Duodenal mucosa (tissue), 2 donors: ENCODE measurements around the gene CLPX.
"Not testable (repeated sequence)": the region's sequence is repeated elsewhere in the genome, so short reads cannot be mapped to it uniquely, and the experiment has no call there.

Experiments
- H3K27ac ChIP-seq: one replicate; pipeline ENCODE4 v1.7.0; 2013; ENCODE audit warnings: low read depth, low read length
- H3K27me3 ChIP-seq, 2 donors: one replicate each; pipeline ENCODE4 v1.7.0; 2013; ENCODE audit warnings: low read length in 2 of 2, control low read depth in 1 of 2; ENCODE audit not compliant: insufficient read depth in 2 of 2, control insufficient read depth in 1 of 2
- H3K36me3 ChIP-seq, 2 donors: one replicate each; pipeline ENCODE4 v1.7.0; 2013; ENCODE audit warnings: low read length in 2 of 2, control low read depth in 1 of 2; ENCODE audit not compliant: insufficient read depth in 2 of 2, control insufficient read depth in 1 of 2
- H3K4me1 ChIP-seq, 2 donors: one replicate each; pipeline ENCODE4 v1.7.0; 2013; ENCODE audit warnings: low read length in 2 of 2, control low read depth in 1 of 2; ENCODE audit not compliant: insufficient read depth in 2 of 2, control insufficient read depth in 1 of 2
- H3K4me3 ChIP-seq, 2 donors: one replicate each; pipeline ENCODE4 v1.7.0; 2013; ENCODE audit warnings: low read length in 2 of 2, low read depth in 1 of 2
- H3K9ac ChIP-seq, 2 donors: one replicate each; pipeline ENCODE4 v1.7.0; 2013; ENCODE audit warnings: low read length in 2 of 2, low read depth in 1 of 2
- H3K9me3 ChIP-seq, 2 donors: one replicate each; pipeline ENCODE4 v1.7.0; 2013; ENCODE audit warnings: low read length in 2 of 2, control low read depth in 1 of 2; ENCODE audit not compliant: control insufficient read depth in 1 of 2

The CLPX gene

GRCh38 chr15:65192016-65192415, 6.9 kb upstream of the CLPX start:
- Histone ChIP-seq H3K36me3 (no peaks in the 10 kb centered on the region), H3K27me3 (no peaks in the 10 kb centered on the region), H3K4me1 (no peaks in the 10 kb centered on the region), H3K4me3 (no peak overlapping the region), H3K9me3 (no peaks in the 10 kb centered on the region), H3K9ac (no peak overlapping the region), H3K27ac (no peak overlapping the region)

- Histone ChIP-seq H3K27ac (no peak overlapping the region), H3K4me1 (peaks cover 0 to 4% of the 10 kb centered on the region in 2 donors), H3K36me3 (no peaks in the 10 kb centered on the region), H3K27me3 (no peaks in the 10 kb centered on the region), H3K9me3 (no peaks in the 10 kb centered on the region), H3K9ac (no peak overlapping the region), H3K4me3 (no peak overlapping the region)
Observed at GRCh38 chr15:65189102-65189740, 4.1 kb upstream of the CLPX start.

- H3K27ac ChIP-seq, H3K36me3 ChIP-seq, H3K4me3 ChIP-seq, H3K4me1 ChIP-seq, H3K27me3 ChIP-seq, H3K9ac ChIP-seq, H3K9me3 ChIP-seq: not testable (repeated sequence)
Observed at GRCh38 chr15:65188472-65188871, 3.3 kb upstream of the CLPX start.

GRCh38 chr15:65184305-65184867, 756 bp downstream of the CLPX start:
- H3K36me3 ChIP-seq, result peaks cover 0 to 7% of the 10 kb centered on the region in 2 donors
- no peaks in the 10 kb centered on the region for H3K9me3 ChIP-seq
- no peaks in the 10 kb centered on the region for H3K27me3 ChIP-seq
- peak overlapping the region; percentile 91 for H3K27ac ChIP-seq
- H3K9ac ChIP-seq, result peak overlapping the region; percentile 83 to 95
- H3K4me1 ChIP-seq, result peaks cover 0 to 4% of the 10 kb centered on the region in 2 donors
- peak overlapping the region; percentile 87 to 91 for H3K4me3 ChIP-seq

- no peaks in the 10 kb centered on the region for H3K27me3 ChIP-seq
- peaks cover 0 to 12% of the 10 kb centered on the region in 2 donors for H3K36me3 ChIP-seq
- peak overlapping the region; percentile 87 to 91 for H3K4me3 ChIP-seq
- H3K4me1 ChIP-seq, result peaks cover 0 to 4% of the 10 kb centered on the region in 2 donors
- H3K9ac ChIP-seq, result peak overlapping the region; percentile 83 to 95
- no peaks in the 10 kb centered on the region for H3K9me3 ChIP-seq
- no peak overlapping the region for H3K27ac ChIP-seq
Observed at GRCh38 chr15:65183865-65184159, 1.3 kb downstream of the CLPX start.

GRCh38 chr15:65182538-65182937, 2.6 kb downstream of the CLPX start:
- peaks cover 0 to 8% of the 10 kb centered on the region in 2 donors for H3K4me1 ChIP-seq
- H3K36me3 ChIP-seq, result peaks cover 0 to 24% of the 10 kb centered on the region in 2 donors
- no peaks in the 10 kb centered on the region for H3K9me3 ChIP-seq
- H3K27ac ChIP-seq, result no peak overlapping the region
- H3K4me3 ChIP-seq, result no peak overlapping the region
- H3K9ac ChIP-seq, result no peak overlapping the region
- no peaks in the 10 kb centered on the region for H3K27me3 ChIP-seq

GRCh38 chr15:65181582-65182353, 3.4 kb downstream of the CLPX start:
- H3K4me1 ChIP-seq, H3K9ac ChIP-seq, H3K27ac ChIP-seq, H3K27me3 ChIP-seq, H3K4me3 ChIP-seq, H3K9me3 ChIP-seq: not testable (repeated sequence)
- peaks cover 0 to 32% of the 10 kb centered on the region in 2 donors for H3K36me3 ChIP-seq

- Histone ChIP-seq H3K27me3 (no peaks in the 10 kb centered on the region), H3K36me3 (peaks cover 0 to 47% of the 10 kb centered on the region in 2 donors), H3K4me1 (peaks cover 0 to 4% of the 10 kb centered on the region in 2 donors), H3K4me3 (no peak overlapping the region), H3K27ac (no peak overlapping the region), H3K9ac (no peak overlapping the region), H3K9me3 (no peaks in the 10 kb centered on the region)
Observed at GRCh38 chr15:65180167-65180566, 5.0 kb downstream of the CLPX start.

GRCh38 chr15:65177901-65178300, 7.2 kb downstream of the CLPX start:
- H3K36me3 ChIP-seq, result peaks cover 3 to 49% of the 10 kb centered on the region in 2 donors
- H3K27ac ChIP-seq, result no peak overlapping the region
- peaks cover 0 to 4% of the 10 kb centered on the region in 2 donors for H3K4me1 ChIP-seq
- H3K9ac ChIP-seq, result no peak overlapping the region
- no peaks in the 10 kb centered on the region for H3K27me3 ChIP-seq
- no peak overlapping the region for H3K4me3 ChIP-seq
- no peaks in the 10 kb centered on the region for H3K9me3 ChIP-seq

GRCh38 chr15:65176056-65176455, 9.1 kb downstream of the CLPX start:
- H3K4me1 ChIP-seq, result peaks cover 0 to 4% of the 10 kb centered on the region in 2 donors
- no peak overlapping the region for H3K9ac ChIP-seq
- H3K27me3 ChIP-seq, result no peaks in the 10 kb centered on the region
- no peaks in the 10 kb centered on the region for H3K9me3 ChIP-seq
- H3K4me3 ChIP-seq, result no peak overlapping the region
- H3K36me3 ChIP-seq, result peaks cover 14 to 52% of the 10 kb centered on the region in 2 donors
- no peak overlapping the region for H3K27ac ChIP-seq
